K562 (cell line): Measurements from ENCODE around the gene XIRP1. TPM values are rescaled to one million over a fixed set of nuclear protein-coding genes. Genes with fewer than 3 reads are reported as not detected.

Source experiments
- ATAC-seq: fragments of 200-7000 bp; cut with Tn5 transposase; 3 replicates; pipeline ENCODE4 v1.9.1; 2020; ENCODE audit warnings: moderate library complexity
- BruUV-seq: library from RNA; stranded (reverse); fragments of 400-500 nt; replicated peaks from 2 replicates; lab custom pipeline; 2021; lab: Mats Ljungman, UMichigan
- CTCF ChIA-PET: fragments of 300-600 bp; formaldehyde crosslinking; extraction: SDS; loops from one replicate; lab custom pipeline; 2021; ENCODE audit warnings: low intra/inter-chr PET ratio; lab: Yijun Ruan, JAX
- POLR2A ChIA-PET: fragments of 300-600, 350-650 bp; sonication (Branson Sonifier 250); formaldehyde crosslinking; extraction: SDS; loops from one replicate; lab custom pipeline; 2021; ENCODE audit warnings: antibody characterized with exemption, inconsistent platforms; lab: Yijun Ruan, JAX
- DNase-seq, 4 experiments: peaks; one replicate each; pipeline versions ENCODE4 v3.0.0 to v3.0.0-alpha.2; 2011 to 2018; ENCODE audit warnings: low spot score in 3 of 4, mixed read lengths in 3 of 4; ENCODE audit errors: extremely low read depth in 1 of 4
- FAIRE-seq: peaks from 2 replicates; lab custom pipeline; 2011; peaks lifted over from hg19 to GRCh38; lab: Jason Lieb, UNC
- H2AFZ ChIP-seq: 2 replicates; pipeline ENCODE4 v1.6.0; 2011; ENCODE audit warnings: low read depth, low read length, control low read depth, inconsistent platforms
- H3K27ac ChIP-seq: fragments of 200-600 bp; 3 replicates; pipeline ENCODE4 v1.8.0; 2011; ENCODE audit warnings: low read depth, mild to moderate bottlenecking, control low read depth, inconsistent platforms, low read length, moderate library complexity, mixed read lengths; ENCODE audit errors: extremely low read depth
- H3K27me3 ChIP-seq, 2 experiments: fragments of 300-600 bp in 1 of 2; 2 replicates in 1 of 2; 3 replicates in 1 of 2; pipeline versions ENCODE4 v1.6.0 to v1.8.0; 2011; ENCODE audit warnings: inconsistent platforms in 2 of 2, low read length in 2 of 2, mild to moderate bottlenecking in 1 of 2, mixed read lengths in 1 of 2, moderate library complexity in 1 of 2; ENCODE audit not compliant: control insufficient read depth in 2 of 2, insufficient read depth in 2 of 2
- H3K36me3 ChIP-seq: fragments of 300-600 bp; 3 replicates; pipeline ENCODE4 v1.8.0; 2011; ENCODE audit warnings: mild to moderate bottlenecking, low read length, inconsistent platforms; ENCODE audit not compliant: control insufficient read depth, insufficient read depth
- H3K4me1 ChIP-seq, 2 experiments: fragments of 200-600 bp in 1 of 2; replicated peaks in 1 of 2; 2 replicates in 1 of 2; 3 replicates in 1 of 2; pipeline versions ENCODE4 v1.5.1 to v1.8.0; 2011; ENCODE audit warnings: inconsistent platforms in 2 of 2, low read length in 2 of 2, mild to moderate bottlenecking in 1 of 2, mixed read lengths in 1 of 2, moderate library complexity in 1 of 2; ENCODE audit not compliant: control insufficient read depth in 2 of 2, insufficient read depth in 2 of 2
- H3K4me2 ChIP-seq: 2 replicates; pipeline ENCODE4 v1.6.1; 2011; ENCODE audit warnings: low read length, control low read depth, inconsistent platforms, mixed read lengths; ENCODE audit not compliant: insufficient read depth
- H3K4me3 ChIP-seq: fragments of 200-600 bp; sonication (generic), shearing (Covaris generic); 2 replicates; pipeline ENCODE4 v1.5.1; 2016; ENCODE audit warnings: control low read depth, inconsistent platforms
- H3K79me2 ChIP-seq: fragments of 200-600 bp; 3 replicates; pipeline ENCODE4 v1.8.0; 2011; ENCODE audit warnings: low read length, inconsistent platforms; ENCODE audit not compliant: control insufficient read depth, insufficient read depth
- H3K9ac ChIP-seq, 2 experiments: 2 replicates each; pipeline versions ENCODE4 v1.6.0 to v1.6.1; 2011; ENCODE audit warnings: low read depth in 2 of 2, low read length in 2 of 2, control low read depth in 1 of 2, inconsistent platforms in 1 of 2, mild to moderate bottlenecking in 1 of 2, mixed read lengths in 1 of 2; ENCODE audit not compliant: insufficient read depth in 1 of 2
- H3K9me1 ChIP-seq: one replicate; pipeline ENCODE4 v1.6.0; 2011; ENCODE audit warnings: inconsistent platforms, mild to moderate bottlenecking, low read length, moderate library complexity; ENCODE audit not compliant: control insufficient read depth, insufficient read depth
- H3K9me3 ChIP-seq: replicated peaks from 2 replicates; pipeline ENCODE4 v1.5.1; 2011; ENCODE audit warnings: low read depth, low read length, inconsistent platforms; ENCODE audit not compliant: control insufficient read depth, insufficient read depth
- H4K20me1 ChIP-seq: replicated peaks from 2 replicates; pipeline ENCODE4 v1.6.1; 2011; ENCODE audit warnings: low read length, inconsistent platforms, mixed read lengths; ENCODE audit not compliant: control insufficient read depth, insufficient read depth
- CREM ChIP-seq: IDR thresholded peaks from 2 replicates; pipeline ENCODE4 v1.6.1; 2014; ENCODE audit warnings: antibody characterized with exemption, low read depth
- ESRRB ChIP-seq: fragments of 250-450 bp; sonication (Bioruptor Pico); IDR thresholded peaks from 2 replicates; pipeline ENCODE4 v1.5.0; 2020; ENCODE audit warnings: mild to moderate bottlenecking, moderate library complexity, borderline replicate concordance
- FOSL1 ChIP-seq: fragments of 200-800 bp; sonication (Bioruptor generic); conservative IDR thresholded peaks from 2 replicates; pipeline ENCODE4 v1.6.1; 2016; ENCODE audit warnings: missing genetic modification characterization, missing compliant biosample characterization
- FOXA1 ChIP-seq: fragments of 450-650 bp; IDR thresholded peaks from 2 replicates; pipeline ENCODE4 v1.6.1; 2016; ENCODE audit warnings: mild to moderate bottlenecking, borderline replicate concordance
- LCOR ChIP-seq: sonication (generic); formaldehyde crosslinking; IDR thresholded peaks from 2 replicates; pipeline ENCODE4 v1.8.0; 2022; ENCODE audit warnings: mild to moderate bottlenecking, missing genetic modification reagents
- STAT5B ChIP-seq: fragments of 250-450 bp; sonication (Bioruptor Pico); IDR thresholded peaks from 2 replicates; pipeline ENCODE4 v1.8.0; 2021; ENCODE audit warnings: mild to moderate bottlenecking, inconsistent platforms
- ZC3H11A ChIP-seq: IDR thresholded peaks from 2 replicates; pipeline ENCODE4 v1.6.1; 2012; ENCODE audit warnings: low read depth, low read length, improper control_type of control experiment
- ZNF239 ChIP-seq: fragments of 250-450 bp; sonication (Bioruptor Pico); IDR thresholded peaks from 2 replicates; pipeline ENCODE4 v1.4.0; 2020; ENCODE audit warnings: mild to moderate bottlenecking
- ZNF263 ChIP-seq: sonication (generic); formaldehyde crosslinking; IDR thresholded peaks from 2 replicates; pipeline ENCODE4 v1.8.0; 2022; ENCODE audit warnings: mild to moderate bottlenecking, missing genetic modification reagents, borderline replicate concordance
- ZNF282 ChIP-seq: sonication (generic); formaldehyde crosslinking; IDR thresholded peaks from 2 replicates; pipeline ENCODE4 v1.8.1; 2023; ENCODE audit warnings: missing genetic modification reagents
- WGBS: fragments of 100-300 bp; shearing (Covaris generic); methylation state at CpG from one replicate; pipeline ENCODE4 v1.1.6; 2016; ENCODE audit warnings: low coverage, mixed read lengths; ENCODE audit not compliant: insufficient coverage; ENCODE audit errors: missing lambda C conversion rate; 5-methylcytosine and 5-hydroxymethylcytosine counted together
- in situ Hi-C: fragments of 300-500 bp; cut with MboI; formaldehyde crosslinking; loops from 4 replicates; pipeline ENCODE4 v1.15.0; 2018; ENCODE audit warnings: inconsistent platforms, mixed read lengths
- intact Hi-C: fragments of 100-400 bp; cut with micrococcal nuclease; formaldehyde crosslinking; loops from 2 replicates; pipeline ENCODE4 v1.14.2; 2022
- polyA plus RNA-seq, 8 experiments: library from polyadenylated mRNA; depleted of rRNA in 4 of 8; stranded (reverse) in 5 of 8; unstranded in 3 of 8; fragments of >200 nt; fragmentation: Nextera tagmentation in 2 of 8; fragmentation: Illumina TruSeq in 1 of 8; extraction: Ambion mirVana in 2 of 8; extraction: Trizol in 1 of 8; gene quantifications; 2 replicates each; pipeline versions ENCODE4 v1.2.1 to v1.2.3, GENCODE V29; 2011 to 2014; ENCODE audit warnings: inconsistent platforms in 1 of 8, missing spikeins in 1 of 8
- total RNA-seq, 7 experiments: library from RNA; depleted of rRNA in 6 of 7; stranded (reverse); fragments of >200 nt in 6 of 7; fragmentation: Illumina TruSeq in 2 of 7; extraction: Trizol in 2 of 7; gene quantifications; 2 replicates each; pipeline versions ENCODE4 v1.2.1 to v1.2.3, GENCODE V29; 2011 to 2021; ENCODE audit warnings: low replicate concordance in 1 of 7
- TF ChIP-seq, protein P1 (sequence below): fragments of 450-650 bp; IDR thresholded peaks from 2 replicates; pipeline ENCODE4 v1.6.1; 2017; ENCODE audit warnings: mild to moderate bottlenecking, moderate library complexity
- TF ChIP-seq, protein P2 (sequence below): fragments of 450-650 bp; IDR thresholded peaks from 2 replicates; pipeline ENCODE4 v1.6.1; 2016
- TF ChIP-seq, protein P3 (sequence below): fragments of 450-650 bp; formaldehyde crosslinking; IDR thresholded peaks from 2 replicates; pipeline ENCODE4 v1.4.0; 2022; ENCODE audit warnings: mild to moderate bottlenecking, moderate library complexity
- TF ChIP-seq, protein P4 (sequence below): fragments of 450-650 bp; IDR thresholded peaks from 2 replicates; pipeline ENCODE4 v1.6.1; 2014; ENCODE audit warnings: low read depth, mild to moderate bottlenecking, moderate library complexity, borderline replicate concordance
- TF ChIP-seq, protein P5 (sequence below), 2 experiments: IDR thresholded peaks; 2 replicates each; pipeline ENCODE4 v1.6.1; 2011; ENCODE audit warnings: borderline replicate concordance in 1 of 2, control low read depth in 1 of 2, low read depth in 1 of 2, low read length in 1 of 2, mild to moderate bottlenecking in 1 of 2, mixed read lengths in 1 of 2, moderate library complexity in 1 of 2; ENCODE audit not compliant: insufficient read depth in 1 of 2, insufficient read length in 1 of 2, poor library complexity in 1 of 2, severe bottlenecking in 1 of 2; ENCODE audit errors: extremely low read depth in 1 of 2

The XIRP1 gene
- total and polyA plus RNA-seq, 9 of the 15 experiments (the other 6 are each of a cell fraction or from before 2014, with no cell fraction given): 0.03 to 0.27 (median 0.08) TPM; not detected in 3

- peak in 3 of 4 experiments; percentile 50 to 58 (median 50) for DNase-seq
- Histone ChIP-seq H2AFZ (no peak overlapping the region; the same call in 1 of the 2 replicates), H3K27me3 (no peaks in the 10 kb centered on the region; a peak in 1 of 5 replicates), H3K9me3 (no peaks in the 10 kb centered on the region), H3K4me1 (peaks cover 59 to 69% of the 10 kb centered on the region in 2 experiments), H3K27ac (peak overlapping the region; percentile 35), H3K4me2 (peak overlapping the region; percentile 69), H4K20me1 (peaks cover 65% of the 10 kb centered on the region), H3K9ac (peak overlapping the region; percentile 18 to 62; a peak in 3 of 4 replicates), H3K79me2 (peaks cover 75% of the 10 kb centered on the region), H3K9me1 (peaks cover 35% of the 10 kb centered on the region), H3K4me3 (peak overlapping the region; percentile 5; the same call in 1 of the 2 replicates), H3K36me3 (peaks cover 62% of the 10 kb centered on the region)
- POLR2A ChIA-PET: interaction anchor here (0.6 to 1.9 kb wide), 6 partner anchors 10 to 37 kb away, joined by 3 to 10 read pairs (median 4); no protein-coding TSS in a partner anchor
- BruUV-seq: no TSS peak
- no peak for FAIRE-seq
- CTCF ChIA-PET: no interaction called here
- no peak for ATAC-seq
- in situ Hi-C loops: no loop called here
- intact Hi-C loops: loop anchor here (2.0 kb wide), 1 partner anchor 22 kb away; no protein-coding TSS in a partner anchor
- WGBS: 41% methylated on average over 7 of the region's 9 CpGs
- TF ChIP-seq, protein P1, sequence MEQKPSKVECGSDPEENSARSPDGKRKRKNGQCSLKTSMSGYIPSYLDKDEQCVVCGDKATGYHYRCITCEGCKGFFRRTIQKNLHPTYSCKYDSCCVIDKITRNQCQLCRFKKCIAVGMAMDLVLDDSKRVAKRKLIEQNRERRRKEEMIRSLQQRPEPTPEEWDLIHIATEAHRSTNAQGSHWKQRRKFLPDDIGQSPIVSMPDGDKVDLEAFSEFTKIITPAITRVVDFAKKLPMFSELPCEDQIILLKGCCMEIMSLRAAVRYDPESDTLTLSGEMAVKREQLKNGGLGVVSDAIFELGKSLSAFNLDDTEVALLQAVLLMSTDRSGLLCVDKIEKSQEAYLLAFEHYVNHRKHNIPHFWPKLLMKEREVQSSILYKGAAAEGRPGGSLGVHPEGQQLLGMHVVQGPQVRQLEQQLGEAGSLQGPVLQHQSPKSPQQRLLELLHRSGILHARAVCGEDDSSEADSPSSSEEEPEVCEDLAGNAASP: no peak
- TF ChIP-seq ESRRB (CRISPR knock-in tag): no peak
- no peak for TF ChIP-seq ZC3H11A
- TF ChIP-seq, protein P2, sequence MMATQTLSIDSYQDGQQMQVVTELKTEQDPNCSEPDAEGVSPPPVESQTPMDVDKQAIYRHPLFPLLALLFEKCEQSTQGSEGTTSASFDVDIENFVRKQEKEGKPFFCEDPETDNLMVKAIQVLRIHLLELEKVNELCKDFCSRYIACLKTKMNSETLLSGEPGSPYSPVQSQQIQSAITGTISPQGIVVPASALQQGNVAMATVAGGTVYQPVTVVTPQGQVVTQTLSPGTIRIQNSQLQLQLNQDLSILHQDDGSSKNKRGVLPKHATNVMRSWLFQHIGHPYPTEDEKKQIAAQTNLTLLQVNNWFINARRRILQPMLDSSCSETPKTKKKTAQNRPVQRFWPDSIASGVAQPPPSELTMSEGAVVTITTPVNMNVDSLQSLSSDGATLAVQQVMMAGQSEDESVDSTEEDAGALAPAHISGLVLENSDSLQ: peak; percentile 75
- TF ChIP-seq, protein P3, sequence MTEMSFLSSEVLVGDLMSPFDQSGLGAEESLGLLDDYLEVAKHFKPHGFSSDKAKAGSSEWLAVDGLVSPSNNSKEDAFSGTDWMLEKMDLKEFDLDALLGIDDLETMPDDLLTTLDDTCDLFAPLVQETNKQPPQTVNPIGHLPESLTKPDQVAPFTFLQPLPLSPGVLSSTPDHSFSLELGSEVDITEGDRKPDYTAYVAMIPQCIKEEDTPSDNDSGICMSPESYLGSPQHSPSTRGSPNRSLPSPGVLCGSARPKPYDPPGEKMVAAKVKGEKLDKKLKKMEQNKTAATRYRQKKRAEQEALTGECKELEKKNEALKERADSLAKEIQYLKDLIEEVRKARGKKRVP (CRISPR knock-in tag): no peak
- TF ChIP-seq, protein P4, sequence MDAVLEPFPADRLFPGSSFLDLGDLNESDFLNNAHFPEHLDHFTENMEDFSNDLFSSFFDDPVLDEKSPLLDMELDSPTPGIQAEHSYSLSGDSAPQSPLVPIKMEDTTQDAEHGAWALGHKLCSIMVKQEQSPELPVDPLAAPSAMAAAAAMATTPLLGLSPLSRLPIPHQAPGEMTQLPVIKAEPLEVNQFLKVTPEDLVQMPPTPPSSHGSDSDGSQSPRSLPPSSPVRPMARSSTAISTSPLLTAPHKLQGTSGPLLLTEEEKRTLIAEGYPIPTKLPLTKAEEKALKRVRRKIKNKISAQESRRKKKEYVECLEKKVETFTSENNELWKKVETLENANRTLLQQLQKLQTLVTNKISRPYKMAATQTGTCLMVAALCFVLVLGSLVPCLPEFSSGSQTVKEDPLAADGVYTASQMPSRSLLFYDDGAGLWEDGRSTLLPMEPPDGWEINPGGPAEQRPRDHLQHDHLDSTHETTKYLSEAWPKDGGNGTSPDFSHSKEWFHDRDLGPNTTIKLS: peak; percentile 22; the same call in 1 of the 2 replicates
- TF ChIP-seq ZNF263 (CRISPR knock-in tag): no peak; the same call in 1 of the 2 replicates
- TF ChIP-seq ZNF282 (CRISPR knock-in tag): no peak
- TF ChIP-seq, protein P5, sequence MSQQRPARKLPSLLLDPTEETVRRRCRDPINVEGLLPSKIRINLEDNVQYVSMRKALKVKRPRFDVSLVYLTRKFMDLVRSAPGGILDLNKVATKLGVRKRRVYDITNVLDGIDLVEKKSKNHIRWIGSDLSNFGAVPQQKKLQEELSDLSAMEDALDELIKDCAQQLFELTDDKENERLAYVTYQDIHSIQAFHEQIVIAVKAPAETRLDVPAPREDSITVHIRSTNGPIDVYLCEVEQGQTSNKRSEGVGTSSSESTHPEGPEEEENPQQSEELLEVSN (IDR thresholded peaks at IDR 0.05; ENCODE audit: borderline replicate concordance in 1 of 2, extremely low read depth in 1 of 2, insufficient read depth in 1 of 2, insufficient read length in 1 of 2, low read depth in 1 of 2, low read length in 1 of 2, poor library complexity in 1 of 2, severe bottlenecking in 1 of 2): peak in 1 of 2 experiments; percentile 42
- no peak for TF ChIP-seq ZNF239 (CRISPR knock-in tag)
- 0 out of 2 replicates have a peak, but pooled peaks have one; percentile 16 for TF ChIP-seq FOSL1 (tag)
- no peak for TF ChIP-seq STAT5B (CRISPR knock-in tag)
- 0 out of 2 replicates have a peak, but pooled peaks have one; percentile 8 for TF ChIP-seq CREM
- no peak for TF ChIP-seq FOXA1
- TF ChIP-seq LCOR (CRISPR knock-in tag): 0 out of 2 replicates have a peak, but pooled peaks have one; percentile 42
These were observed 43.8 kb downstream of the XIRP1 start for GRCh38 chr3:39148435-39149058.
